ENCODE measurements around the gene GOLGA3. TPM values are rescaled to one million over a fixed set of nuclear protein-coding genes. Genes with fewer than 3 reads are reported as not detected.

The GOLGA3 gene
- total RNA-seq, 1 experiment from 2014 or later, result 86.9 TPM

- H3K4me3 ChIP-seq (ENCODE audit: low read length), result no peak overlapping the region
- H3F3A ChIP-seq (ENCODE audit: low read length, unreplicated experiment), result peaks cover 5% of the 10 kb centered on the region
- intact Hi-C loops (cut with micrococcal nuclease), result no loop called here
- no peak overlapping the region for H3K4me2 ChIP-seq (ENCODE audit: low read length)
- H3K27me3 ChIP-seq (ENCODE audit: low read length), result no peaks in the 10 kb centered on the region
- H3K4me1 ChIP-seq (ENCODE audit: insufficient read depth, low read length), result no peaks in the 10 kb centered on the region
- peak; percentile 23 for DNase-seq
- H3K9me3 ChIP-seq (ENCODE audit: low read length), result no peaks in the 10 kb centered on the region
- no TSS peak for BruUV-seq (replicated peaks)
- ChIA-PET CTCF (no interaction called here), POLR2A (ENCODE audit: unreplicated experiment) (no interaction called here)
- no peaks in the 10 kb centered on the region for H3K9me2 ChIP-seq (replicated peaks; ENCODE audit: low read length)
- ATAC-seq, result peak; percentile 25; the same call in 1 of the 2 replicates
- peaks cover 67% of the 10 kb centered on the region for H3K36me3 ChIP-seq (ENCODE audit: low read depth, low read length)
- TF ChIP-seq EZH2phosphoT487 (IDR thresholded peaks at IDR 0.05; ENCODE audit: borderline replicate concordance, low read length), result no peak
- no peak overlapping the region for H3K9ac ChIP-seq (ENCODE audit: low read length)
- no peaks in the 10 kb centered on the region for H4K20me1 ChIP-seq (ENCODE audit: low read length)
- no peaks in the 10 kb centered on the region for H3K79me2 ChIP-seq (ENCODE audit: low read length)
- no peak overlapping the region for H3K27ac ChIP-seq (ENCODE audit: low read length)
- H2AFZ ChIP-seq (ENCODE audit: low read length), result no peak overlapping the region
These were observed 98.9 kb downstream of the GOLGA3 start for GRCh38 chr12:132729541-132730320.

- H3K36me3 ChIP-seq (ENCODE audit: low read depth, low read length), result peaks cover 66% of the 10 kb centered on the region
- H3K79me2 ChIP-seq (ENCODE audit: low read length), result no peaks in the 10 kb centered on the region; the same call in 1 of the 2 replicates
- intact Hi-C loops (cut with micrococcal nuclease), result no loop called here
- no peaks in the 10 kb centered on the region for H3K4me1 ChIP-seq (ENCODE audit: insufficient read depth, low read length)
- no peaks in the 10 kb centered on the region for H3K27me3 ChIP-seq (ENCODE audit: low read length)
- H3K9me2 ChIP-seq (replicated peaks; ENCODE audit: low read length), result no peaks in the 10 kb centered on the region
- CTCF ChIA-PET, result no interaction called here
- DNase-seq, result no peak
- peaks cover 6% of the 10 kb centered on the region; the same call in 1 of the 2 replicates for H4K20me1 ChIP-seq (ENCODE audit: low read length)
- no peak overlapping the region for H3K9ac ChIP-seq (ENCODE audit: low read length)
- POLR2A ChIA-PET (ENCODE audit: unreplicated experiment), result no interaction called here
- H3K4me3 ChIP-seq (ENCODE audit: low read length), result no peak overlapping the region
- no peak for TF ChIP-seq EZH2 (IDR thresholded peaks at IDR 0.05; ENCODE audit: low read length, unreplicated experiment)
- no peak for TF ChIP-seq CTCF (conservative IDR thresholded peaks at IDR 0.05; ENCODE audit: low read depth, low read length)
- TF ChIP-seq EZH2phosphoT487 (IDR thresholded peaks at IDR 0.05; ENCODE audit: borderline replicate concordance, low read length), result no peak
- no peak overlapping the region for H3K27ac ChIP-seq (ENCODE audit: low read length)
- peaks cover 11% of the 10 kb centered on the region for H3F3A ChIP-seq (ENCODE audit: low read length, unreplicated experiment)
- no peak overlapping the region for H2AFZ ChIP-seq (ENCODE audit: low read length)
- no peak overlapping the region for H3K4me2 ChIP-seq (ENCODE audit: low read length)
- BruUV-seq (replicated peaks), result no TSS peak
- ATAC-seq, result no peak
- no peaks in the 10 kb centered on the region for H3K9me3 ChIP-seq (ENCODE audit: low read length)
These were observed 100.2 kb downstream of the GOLGA3 start for GRCh38 chr12:132728502-132728901.

- Histone ChIP-seq H2AFZ (ENCODE audit: low read length) (no peak overlapping the region), H3K9me2 (replicated peaks; ENCODE audit: low read length) (no peaks in the 10 kb centered on the region), H3K4me3 (ENCODE audit: low read length) (no peak overlapping the region), H3K9ac (ENCODE audit: low read length) (no peak overlapping the region), H3K4me1 (ENCODE audit: insufficient read depth, low read length) (no peaks in the 10 kb centered on the region), H3K4me2 (ENCODE audit: low read length) (no peak overlapping the region), H3K36me3 (ENCODE audit: low read depth, low read length) (peaks cover 72% of the 10 kb centered on the region), H3K27ac (ENCODE audit: low read length) (no peak overlapping the region), H3K27me3 (ENCODE audit: low read length) (no peaks in the 10 kb centered on the region), H3K9me3 (ENCODE audit: low read length) (no peaks in the 10 kb centered on the region), H4K20me1 (ENCODE audit: low read length) (peaks cover 9% of the 10 kb centered on the region; the same call in 1 of the 2 replicates), H3K79me2 (ENCODE audit: low read length) (no peaks in the 10 kb centered on the region; the same call in 1 of the 2 replicates), H3F3A (ENCODE audit: low read length, unreplicated experiment) (peaks cover 11% of the 10 kb centered on the region)
- ChIA-PET CTCF (no interaction called here), POLR2A (ENCODE audit: unreplicated experiment) (no interaction called here)
- intact Hi-C loops (cut with micrococcal nuclease), result no loop called here
- DNase-seq (no peak), ATAC-seq (no peak)
- no TSS peak for BruUV-seq (replicated peaks)
- TF ChIP-seq EZH2 (IDR thresholded peaks at IDR 0.05; ENCODE audit: low read length, unreplicated experiment) (no peak), CTCF (conservative IDR thresholded peaks at IDR 0.05; ENCODE audit: low read depth, low read length) (no peak), EZH2phosphoT487 (IDR thresholded peaks at IDR 0.05; ENCODE audit: borderline replicate concordance, low read length) (no peak)
These were observed 101.4 kb downstream of the GOLGA3 start for GRCh38 chr12:132727091-132727794.
